Gastrocnemius medialis (tissue), 4 donors: ENCODE measurements around the gene RARB. TPM values are rescaled to one million over a fixed set of nuclear protein-coding genes. Genes with fewer than 3 reads are reported as not detected.

ENCODE experiments used
- ATAC-seq, 2 donors: fragments of 150-250 bp; one replicate each; pipeline ENCODE4 v1.9.1; 2016
- DNase-seq, 2 donors: peaks; one replicate each; pipeline ENCODE4 v3.0.0-alpha.2; 2019
- H3K27ac ChIP-seq, 4 donors: fragments of 200-600 bp; sonication (generic); 1 replicate in 1 of 4; 2 replicates in 3 of 4; pipeline ENCODE4 v1.5.1; 2016 to 2018; ENCODE audit warnings: mild to moderate bottlenecking in 2 of 4, moderate library complexity in 1 of 4
- H3K27me3 ChIP-seq, 3 donors: fragments of 200-600 bp; sonication (generic) in 2 of 3; 1 replicate in 1 of 3; 2 replicates in 2 of 3; pipeline versions ENCODE4 v1.5.1 to v1.6.0; 2016 to 2019; ENCODE audit warnings: mild to moderate bottlenecking in 1 of 3, moderate library complexity in 1 of 3
- H3K36me3 ChIP-seq, 2 donors: fragments of 200-600 bp; sonication (generic) in 1 of 2; one replicate each; pipeline ENCODE4 v1.5.1; 2017 to 2018
- H3K4me1 ChIP-seq, 2 donors: fragments of 200-600 bp; sonication (generic) in 1 of 2; one replicate each; pipeline ENCODE4 v1.5.1; 2016 to 2017; ENCODE audit warnings: mild to moderate bottlenecking in 2 of 2
- H3K4me3 ChIP-seq, 4 donors: fragments of 200-600 bp; sonication (generic) in 3 of 4; 1 replicate in 1 of 4; 2 replicates in 3 of 4; pipeline ENCODE4 v1.5.1; 2016 to 2019; ENCODE audit warnings: mild to moderate bottlenecking in 2 of 4
- H3K9me3 ChIP-seq, 3 donors: fragments of 200-600 bp; sonication (generic) in 2 of 3; 1 replicate in 1 of 3; 2 replicates in 2 of 3; pipeline ENCODE4 v1.5.1; 2016 to 2019
- POLR2A ChIP-seq, 2 donors: fragments of 450-650 bp; IDR thresholded peaks; one replicate each; pipeline ENCODE4 v1.6.1; 2017; ENCODE audit warnings: antibody characterized with exemption in 2 of 2, mild to moderate bottlenecking in 2 of 2, moderate library complexity in 2 of 2
- in situ Hi-C, 4 donors: fragments of 200-750 bp; cut with MboI; loops; one replicate each; pipeline versions ENCODE4 v1.15.0 to v1.8.0; 2017; ENCODE audit warnings: low sequenced_read_pairs in 4 of 4
- intact Hi-C: fragments of 100-400 bp; cut with DNase I; formaldehyde crosslinking; loops from one replicate; pipeline ENCODE4 v1.15.1; 2023; ENCODE audit warnings: low total_unique reads
- total RNA-seq, 4 donors: library from RNA; depleted of rRNA; stranded (reverse); fragments of >200 nt; gene quantifications; one replicate each; pipeline versions ENCODE4 v1.1.0 to v1.2.3, GENCODE V29; 2016
- TF ChIP-seq, protein P1 (sequence below), 5 experiments: fragments of 450-650 bp in 3 of 5; fragments of 200-600 bp in 2 of 5; sonication (generic) in 2 of 5; IDR thresholded peaks in 4 of 5; conservative IDR thresholded peaks in 1 of 5; 1 replicate in 4 of 5; 2 replicates in 1 of 5; pipeline ENCODE4 v1.5.1; 2016 to 2019; ENCODE audit warnings: antibody characterized with exemption in 5 of 5, mild to moderate bottlenecking in 3 of 5, moderate library complexity in 3 of 5

The RARB gene
- total RNA-seq, 4 donors from 2014 or later, result 1.2 to 3.0 (median 1.9) TPM

DNA sequence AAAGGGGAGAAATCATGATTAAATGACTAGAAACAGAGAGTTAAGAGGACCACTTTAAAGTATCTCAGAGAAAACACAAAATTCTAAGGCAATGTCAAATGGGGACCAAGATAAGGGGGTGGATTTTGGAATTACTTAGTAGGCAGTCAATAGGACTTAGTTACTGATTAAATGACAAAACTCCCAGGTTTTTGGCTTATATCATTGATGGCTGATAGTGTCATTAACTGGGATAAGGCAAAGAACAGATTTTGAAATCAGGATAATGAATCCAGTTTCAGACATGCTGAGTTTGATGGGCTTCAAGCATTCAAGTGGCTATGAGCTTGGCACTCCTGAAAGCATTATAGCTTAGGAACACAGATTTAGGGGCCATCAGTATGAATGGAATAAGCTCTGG is 182.7 kb downstream of the RARB start:
- intact Hi-C loops (no loop called here), in situ Hi-C loops (no loop called here)
- TF ChIP-seq, protein P1, sequence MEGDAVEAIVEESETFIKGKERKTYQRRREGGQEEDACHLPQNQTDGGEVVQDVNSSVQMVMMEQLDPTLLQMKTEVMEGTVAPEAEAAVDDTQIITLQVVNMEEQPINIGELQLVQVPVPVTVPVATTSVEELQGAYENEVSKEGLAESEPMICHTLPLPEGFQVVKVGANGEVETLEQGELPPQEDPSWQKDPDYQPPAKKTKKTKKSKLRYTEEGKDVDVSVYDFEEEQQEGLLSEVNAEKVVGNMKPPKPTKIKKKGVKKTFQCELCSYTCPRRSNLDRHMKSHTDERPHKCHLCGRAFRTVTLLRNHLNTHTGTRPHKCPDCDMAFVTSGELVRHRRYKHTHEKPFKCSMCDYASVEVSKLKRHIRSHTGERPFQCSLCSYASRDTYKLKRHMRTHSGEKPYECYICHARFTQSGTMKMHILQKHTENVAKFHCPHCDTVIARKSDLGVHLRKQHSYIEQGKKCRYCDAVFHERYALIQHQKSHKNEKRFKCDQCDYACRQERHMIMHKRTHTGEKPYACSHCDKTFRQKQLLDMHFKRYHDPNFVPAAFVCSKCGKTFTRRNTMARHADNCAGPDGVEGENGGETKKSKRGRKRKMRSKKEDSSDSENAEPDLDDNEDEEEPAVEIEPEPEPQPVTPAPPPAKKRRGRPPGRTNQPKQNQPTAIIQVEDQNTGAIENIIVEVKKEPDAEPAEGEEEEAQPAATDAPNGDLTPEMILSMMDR (IDR thresholded peaks at IDR 0.05 in 4 of 5, conservative IDR thresholded peaks at IDR 0.05 in 1 of 5), result no peak
- TF ChIP-seq POLR2A (IDR thresholded peaks at IDR 0.05), result no peak
- no peaks in the 10 kb centered on the region for H3K9me3 ChIP-seq
- H3K27me3 ChIP-seq, result no peaks in the 10 kb centered on the region
- H3K4me1 ChIP-seq, result no peaks in the 10 kb centered on the region
- no peak overlapping the region for H3K27ac ChIP-seq
- H3K36me3 ChIP-seq, result peaks cover 7 to 92% of the 10 kb centered on the region in 2 donors
- H3K4me3 ChIP-seq, result no peak overlapping the region
- no peak for ATAC-seq
- DNase-seq, result no peak

DNA sequence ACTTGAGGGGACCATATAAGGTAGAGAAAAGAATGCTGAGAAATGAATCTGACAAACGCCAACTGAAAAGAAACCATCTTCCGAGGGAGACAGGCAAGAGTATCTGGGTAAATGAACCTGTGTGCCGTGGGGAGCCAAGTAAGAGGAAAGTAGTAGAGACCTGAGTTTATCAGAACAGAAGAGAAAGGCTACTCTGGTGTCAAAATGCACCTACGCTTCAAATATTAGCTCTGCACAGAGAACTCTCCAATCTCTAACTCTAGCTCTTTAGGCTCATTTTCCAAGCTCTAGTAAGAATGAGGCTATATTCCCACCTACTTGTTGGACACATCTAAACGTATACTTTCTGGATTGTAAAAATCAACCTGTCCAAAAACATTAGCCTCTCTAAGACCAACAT is 183.1 kb downstream of the RARB start:
- in situ Hi-C loops (no loop called here), intact Hi-C loops (no loop called here)
- DNase-seq (no peak), ATAC-seq (no peak)
- Histone ChIP-seq H3K4me3 (no peak overlapping the region), H3K36me3 (peaks cover 7 to 94% of the 10 kb centered on the region in 2 donors), H3K9me3 (no peaks in the 10 kb centered on the region), H3K27me3 (no peaks in the 10 kb centered on the region), H3K4me1 (no peaks in the 10 kb centered on the region), H3K27ac (no peak overlapping the region)
- no peak for TF ChIP-seq POLR2A (IDR thresholded peaks at IDR 0.05)
- TF ChIP-seq, protein P1 (IDR thresholded peaks at IDR 0.05 in 4 of 5, conservative IDR thresholded peaks at IDR 0.05 in 1 of 5), result no peak

DNA sequence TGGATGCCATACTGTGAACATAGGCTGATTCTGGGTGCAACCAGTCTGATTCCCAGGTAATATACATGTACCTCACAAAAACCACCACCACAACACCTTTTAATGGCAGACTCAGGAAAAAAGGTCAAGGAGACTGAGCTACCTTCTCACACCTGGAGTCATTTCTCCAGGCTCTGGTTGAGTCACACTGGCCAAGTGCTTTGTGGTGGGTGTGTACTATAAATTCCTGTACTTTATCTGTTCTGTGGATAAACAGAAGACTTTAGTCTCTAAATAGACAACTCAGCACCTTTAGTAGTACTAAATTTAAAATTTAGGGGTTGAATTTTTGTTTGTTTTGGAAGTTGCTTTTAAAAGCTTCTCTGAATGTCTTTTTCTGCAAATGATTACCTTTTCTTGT is 190.0 kb downstream of the RARB start:
- Histone ChIP-seq H3K27me3 (no peaks in the 10 kb centered on the region), H3K4me1 (no peaks in the 10 kb centered on the region), H3K27ac (no peak overlapping the region), H3K4me3 (no peak overlapping the region), H3K9me3 (no peaks in the 10 kb centered on the region), H3K36me3 (peaks cover 0 to 92% of the 10 kb centered on the region in 2 donors)
- no peak for DNase-seq
- TF ChIP-seq, protein P1 (IDR thresholded peaks at IDR 0.05 in 4 of 5, conservative IDR thresholded peaks at IDR 0.05 in 1 of 5), result no peak
- TF ChIP-seq POLR2A (IDR thresholded peaks at IDR 0.05), result no peak
- intact Hi-C loops (no loop called here), in situ Hi-C loops (no loop called here)
- no peak for ATAC-seq

DNA sequence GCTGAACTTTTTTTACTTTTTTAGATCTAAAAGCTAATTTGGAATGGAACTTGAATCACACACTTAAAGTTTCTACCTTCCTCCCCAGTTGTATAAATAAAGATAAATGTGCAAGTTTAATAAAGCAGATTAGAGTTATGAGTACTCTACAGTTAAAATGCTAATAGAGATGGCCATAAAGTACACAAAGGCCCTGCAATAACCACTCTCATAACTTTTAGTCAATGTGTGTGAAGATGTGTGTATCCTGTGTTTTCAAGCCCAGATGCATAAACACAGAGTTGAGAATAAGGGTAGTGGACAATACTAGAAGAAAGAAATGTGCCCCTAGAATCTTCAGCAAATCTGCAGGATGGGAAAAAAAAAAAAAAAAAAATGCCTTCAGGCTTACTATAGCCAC is 191.3 kb downstream of the RARB start:
- in situ Hi-C loops, result no loop called here
- H3K4me1 ChIP-seq, result no peaks in the 10 kb centered on the region
- no peaks in the 10 kb centered on the region for H3K27me3 ChIP-seq
- TF ChIP-seq, protein P1 (IDR thresholded peaks at IDR 0.05 in 4 of 5, conservative IDR thresholded peaks at IDR 0.05 in 1 of 5), result no peak
- no peak for TF ChIP-seq POLR2A (IDR thresholded peaks at IDR 0.05)
- ATAC-seq (no peak), DNase-seq (no peak)
- H3K27ac ChIP-seq, result no peak overlapping the region
- no peaks in the 10 kb centered on the region for H3K9me3 ChIP-seq
- H3K36me3 ChIP-seq, result peaks cover 0 to 92% of the 10 kb centered on the region in 2 donors
- no peak overlapping the region for H3K4me3 ChIP-seq
- intact Hi-C loops, result no loop called here

DNA sequence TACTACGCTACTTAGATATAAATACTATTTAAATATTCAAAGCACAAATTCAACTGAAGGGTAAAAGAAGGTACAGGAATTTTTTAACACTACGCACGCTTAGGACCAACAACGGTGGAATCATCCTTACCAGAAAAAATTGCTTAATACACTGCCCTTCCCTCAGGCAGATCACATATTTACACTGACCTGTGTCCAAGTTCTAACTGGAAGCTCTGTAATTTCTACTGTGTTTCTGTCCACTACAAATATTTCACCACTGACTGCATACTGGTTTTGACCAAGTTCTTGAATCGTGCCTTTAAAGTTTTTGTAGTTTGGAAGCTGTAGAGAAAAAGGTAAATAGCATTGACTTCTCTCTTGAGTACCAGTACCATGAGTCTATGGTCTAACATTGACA is 192.4 kb downstream of the RARB start:
- TF ChIP-seq, protein P1 (IDR thresholded peaks at IDR 0.05 in 4 of 5, conservative IDR thresholded peaks at IDR 0.05 in 1 of 5), result no peak
- no peak for TF ChIP-seq POLR2A (IDR thresholded peaks at IDR 0.05)
- intact Hi-C loops, result loop anchor here (10.0 kb wide), 1 partner anchor 114 kb away; no protein-coding TSS in a partner anchor
- H3K4me1 ChIP-seq, result no peaks in the 10 kb centered on the region
- no peak for ATAC-seq
- H3K9me3 ChIP-seq, result no peaks in the 10 kb centered on the region
- in situ Hi-C loops, result loop anchor here in 1 of 4 donors (10.0 kb wide), 1 partner anchor 114 kb away; no protein-coding TSS in a partner anchor
- H3K27ac ChIP-seq, result no peak overlapping the region
- no peak for DNase-seq
- H3K4me3 ChIP-seq, result no peak overlapping the region
- peaks cover 0 to 92% of the 10 kb centered on the region in 2 donors for H3K36me3 ChIP-seq
- H3K27me3 ChIP-seq, result no peaks in the 10 kb centered on the region
